Body of pancreas (tissue), 4 donors: ENCODE results near the gene KLK1.

Experiments
- POLR2A ChIP-seq, 3 donors: fragments of 450-650 bp; IDR thresholded peaks; one replicate each; pipeline ENCODE4 v1.6.1; 2016; ENCODE audit warnings: antibody characterized with exemption in 3 of 3, mild to moderate bottlenecking in 2 of 3
- TF ChIP-seq, protein P1 (sequence below), 7 experiments: fragments of 450-650 bp in 4 of 7; fragments of 200-600 bp in 3 of 7; sonication (generic) in 3 of 7; IDR thresholded peaks; one replicate each; pipeline ENCODE4 v1.5.1; 2016 to 2019; ENCODE audit warnings: antibody characterized with exemption in 7 of 7

DNA sequence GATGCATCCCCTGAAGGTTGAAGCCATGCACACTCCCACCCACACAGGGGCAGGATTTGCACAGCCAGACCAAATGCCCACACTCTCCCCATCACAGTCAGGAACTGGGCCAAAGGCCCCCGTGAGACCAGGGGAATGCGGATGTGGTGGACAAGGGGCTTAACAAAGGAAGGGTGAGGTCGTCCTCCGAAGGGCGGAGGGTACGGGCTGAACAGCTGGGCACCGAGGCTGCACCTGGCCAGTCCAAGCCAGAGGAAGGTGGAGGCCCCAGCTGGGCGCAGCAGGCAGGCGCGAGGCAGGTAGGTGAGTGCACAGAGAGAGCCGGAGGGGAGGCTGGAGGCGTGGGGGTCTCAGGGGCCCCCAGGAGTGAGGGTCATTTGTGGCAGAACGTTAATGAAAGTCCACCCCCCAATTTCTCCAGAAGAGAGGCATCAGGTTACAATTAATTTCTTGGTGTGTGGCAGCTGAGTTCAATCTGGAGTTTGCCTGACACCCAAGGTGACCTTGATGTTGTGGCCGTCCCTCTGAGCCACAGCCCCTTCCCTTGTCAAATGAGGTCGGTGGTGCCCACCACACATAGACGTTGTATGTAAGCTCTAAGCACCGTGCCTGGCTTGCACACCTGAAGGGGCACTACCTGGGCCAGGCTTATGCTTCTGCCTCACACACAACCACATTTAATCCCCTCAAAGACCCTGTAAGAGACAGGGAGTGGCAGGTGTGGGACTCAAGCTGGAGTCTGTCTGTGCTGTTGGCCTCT, 6.9 kb upstream of the KLK1 start:
- TF ChIP-seq, protein P1, sequence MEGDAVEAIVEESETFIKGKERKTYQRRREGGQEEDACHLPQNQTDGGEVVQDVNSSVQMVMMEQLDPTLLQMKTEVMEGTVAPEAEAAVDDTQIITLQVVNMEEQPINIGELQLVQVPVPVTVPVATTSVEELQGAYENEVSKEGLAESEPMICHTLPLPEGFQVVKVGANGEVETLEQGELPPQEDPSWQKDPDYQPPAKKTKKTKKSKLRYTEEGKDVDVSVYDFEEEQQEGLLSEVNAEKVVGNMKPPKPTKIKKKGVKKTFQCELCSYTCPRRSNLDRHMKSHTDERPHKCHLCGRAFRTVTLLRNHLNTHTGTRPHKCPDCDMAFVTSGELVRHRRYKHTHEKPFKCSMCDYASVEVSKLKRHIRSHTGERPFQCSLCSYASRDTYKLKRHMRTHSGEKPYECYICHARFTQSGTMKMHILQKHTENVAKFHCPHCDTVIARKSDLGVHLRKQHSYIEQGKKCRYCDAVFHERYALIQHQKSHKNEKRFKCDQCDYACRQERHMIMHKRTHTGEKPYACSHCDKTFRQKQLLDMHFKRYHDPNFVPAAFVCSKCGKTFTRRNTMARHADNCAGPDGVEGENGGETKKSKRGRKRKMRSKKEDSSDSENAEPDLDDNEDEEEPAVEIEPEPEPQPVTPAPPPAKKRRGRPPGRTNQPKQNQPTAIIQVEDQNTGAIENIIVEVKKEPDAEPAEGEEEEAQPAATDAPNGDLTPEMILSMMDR (IDR thresholded peaks at IDR 0.05): no peak
- no peak for TF ChIP-seq POLR2A (IDR thresholded peaks at IDR 0.05)
